GM19452 (cell line): ENCODE measurements around the gene PRMT7.

Experiments
- ATAC-seq: cut with Tn5 transposase; IDR thresholded peaks from one replicate; pipeline ENCODE4 v1.9.1; 2021; ENCODE audit not compliant: unreplicated experiment

Gene PRMT7

DNA sequence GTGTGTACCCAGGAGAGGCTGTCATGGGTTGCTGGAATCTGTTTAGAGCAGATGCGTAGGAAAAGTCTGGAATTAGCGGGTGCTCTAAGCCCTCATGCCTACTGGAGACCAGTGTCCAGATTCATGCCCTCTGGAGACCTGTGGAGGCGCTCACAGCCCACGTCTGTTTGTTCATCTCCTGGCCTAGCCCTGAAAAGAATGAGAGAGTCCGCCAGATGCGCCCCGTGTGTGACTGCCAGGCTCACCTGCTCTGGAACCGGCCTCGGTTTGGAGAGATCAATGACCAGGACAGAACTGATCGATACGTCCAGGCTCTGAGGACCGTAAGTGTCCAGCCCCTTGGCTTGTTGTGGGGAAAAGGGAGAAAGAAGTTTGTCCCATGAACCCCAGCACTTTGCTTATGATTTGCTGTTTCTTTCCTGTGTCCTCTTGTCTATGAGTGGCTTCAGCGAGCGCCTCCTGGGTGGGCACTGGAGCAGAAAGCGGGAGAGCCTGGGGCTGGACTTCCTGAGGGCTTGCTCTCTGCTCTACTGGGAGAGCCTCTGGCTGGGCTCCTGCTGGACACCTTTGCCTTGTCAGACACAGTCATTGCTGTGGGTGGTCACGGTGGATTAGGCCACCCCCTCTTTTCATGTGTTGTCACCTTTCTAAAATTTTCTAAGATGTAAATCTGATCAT is 35.3 kb downstream of the PRMT7 start:
- no peak for ATAC-seq

DNA sequence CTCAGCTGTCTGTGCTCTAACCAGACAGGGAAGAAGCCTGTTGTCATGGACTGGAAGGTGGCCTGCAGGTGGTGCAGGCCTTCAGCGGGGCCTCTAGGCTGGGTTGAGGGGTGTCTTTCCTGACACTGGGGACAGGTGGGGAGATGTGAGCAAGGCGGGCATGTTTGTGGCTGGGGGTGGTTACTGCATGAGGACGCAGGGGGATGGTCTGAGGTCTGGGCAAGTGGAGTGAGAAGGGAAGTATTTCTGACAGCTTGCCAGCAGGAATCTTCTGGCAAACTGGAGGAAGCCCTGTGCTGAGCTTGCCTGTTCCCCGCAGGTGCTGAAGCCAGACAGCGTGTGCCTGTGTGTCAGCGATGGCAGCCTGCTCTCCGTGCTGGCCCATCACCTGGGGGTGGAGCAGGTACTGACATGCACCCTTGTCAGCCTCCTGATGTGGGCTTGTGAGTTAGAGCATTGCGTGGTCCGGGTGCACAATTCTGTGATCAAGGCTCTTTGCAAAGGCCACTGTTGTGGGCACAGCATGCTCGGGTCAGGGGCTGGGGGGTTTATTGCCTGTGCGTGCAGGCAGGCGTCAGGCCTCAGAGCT is 36.2 kb downstream of the PRMT7 start:
- no peak for ATAC-seq

DNA sequence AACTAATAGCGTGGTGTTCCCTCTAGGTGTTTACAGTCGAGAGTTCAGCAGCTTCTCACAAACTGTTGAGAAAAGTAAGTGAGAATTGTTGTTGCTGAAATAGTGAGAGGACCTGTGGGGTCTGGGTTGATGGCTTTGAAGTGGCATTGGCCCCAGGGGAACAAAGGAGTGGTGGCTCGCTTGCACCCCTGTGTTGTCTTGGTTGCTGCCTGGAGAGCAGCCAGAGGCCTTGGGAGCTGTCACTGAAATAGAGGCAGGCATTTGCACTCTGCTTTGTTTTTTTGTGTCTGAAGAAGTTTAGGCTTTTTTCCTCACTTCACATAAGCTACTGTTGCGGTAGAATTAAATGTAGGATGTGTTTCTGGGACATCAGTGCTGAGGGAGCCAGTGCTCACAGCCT is 36.8 kb downstream of the PRMT7 start:
- ATAC-seq, result no peak

DNA sequence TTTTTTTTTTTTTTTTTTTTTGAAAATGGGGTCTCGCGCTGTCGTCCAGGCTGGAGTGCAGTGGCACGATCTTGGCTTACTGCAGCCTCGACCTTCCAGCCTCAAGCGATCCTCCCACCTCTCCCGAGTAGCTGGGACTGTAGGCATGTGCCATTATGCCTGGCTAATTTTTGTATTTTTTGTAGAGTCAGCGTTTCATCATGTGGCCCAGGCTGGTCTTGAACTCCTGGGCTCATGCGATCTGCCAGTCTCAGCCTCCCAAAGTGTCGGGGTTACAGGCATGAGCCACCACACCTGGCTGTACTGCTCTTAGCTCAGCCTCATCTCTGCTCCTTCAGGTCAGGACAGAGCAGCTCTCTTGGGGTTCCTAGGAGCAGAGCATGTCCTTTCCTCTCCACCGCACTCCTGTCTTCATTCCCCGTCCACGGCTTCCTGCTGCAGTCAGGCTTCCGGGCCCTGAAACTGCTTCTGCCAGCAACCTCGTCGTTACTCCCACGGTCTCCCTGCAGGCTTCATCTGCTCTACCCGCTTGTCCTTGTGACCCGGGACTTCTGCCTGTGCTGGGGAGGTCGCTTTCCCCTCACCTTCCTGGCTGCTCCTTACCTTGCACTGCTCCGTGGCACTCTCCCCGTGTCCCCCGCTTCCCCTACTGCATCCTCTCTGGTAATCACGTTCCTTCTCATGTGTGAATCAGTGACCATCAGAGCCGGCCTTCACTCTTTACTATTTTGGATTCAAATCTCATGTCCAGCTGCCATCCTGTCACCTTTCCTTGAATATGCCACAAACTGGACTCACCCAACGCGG is 38.0 kb downstream of the PRMT7 start:
- no peak for ATAC-seq

DNA sequence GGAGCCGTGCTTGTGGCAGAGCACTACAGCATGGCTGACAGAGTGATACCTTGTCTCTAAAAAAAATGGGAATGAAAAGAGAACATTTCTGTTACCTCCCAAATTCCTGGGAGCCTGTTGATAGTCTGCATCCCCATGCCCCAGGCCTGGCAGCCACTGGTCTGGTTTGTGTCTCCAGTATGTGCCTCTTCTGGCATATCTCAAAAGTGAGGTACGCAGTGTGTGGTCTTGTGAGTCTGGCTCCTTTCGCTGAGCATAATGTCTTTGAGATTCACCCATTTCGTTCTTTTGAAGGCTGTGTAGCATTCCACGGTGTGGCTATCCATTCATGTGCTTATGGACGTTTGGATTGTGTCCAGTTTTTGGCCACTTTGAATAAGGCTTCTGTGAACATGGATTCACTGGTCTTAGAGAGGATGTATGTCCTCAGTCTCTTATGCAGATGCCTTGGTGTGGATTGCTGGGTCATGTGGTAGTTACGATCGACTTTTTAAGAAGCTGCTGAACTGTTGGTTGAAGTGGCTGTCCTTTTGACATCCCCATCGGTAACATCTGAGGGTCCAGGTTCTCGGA is 39.1 kb downstream of the PRMT7 start:
- no peak for ATAC-seq

DNA sequence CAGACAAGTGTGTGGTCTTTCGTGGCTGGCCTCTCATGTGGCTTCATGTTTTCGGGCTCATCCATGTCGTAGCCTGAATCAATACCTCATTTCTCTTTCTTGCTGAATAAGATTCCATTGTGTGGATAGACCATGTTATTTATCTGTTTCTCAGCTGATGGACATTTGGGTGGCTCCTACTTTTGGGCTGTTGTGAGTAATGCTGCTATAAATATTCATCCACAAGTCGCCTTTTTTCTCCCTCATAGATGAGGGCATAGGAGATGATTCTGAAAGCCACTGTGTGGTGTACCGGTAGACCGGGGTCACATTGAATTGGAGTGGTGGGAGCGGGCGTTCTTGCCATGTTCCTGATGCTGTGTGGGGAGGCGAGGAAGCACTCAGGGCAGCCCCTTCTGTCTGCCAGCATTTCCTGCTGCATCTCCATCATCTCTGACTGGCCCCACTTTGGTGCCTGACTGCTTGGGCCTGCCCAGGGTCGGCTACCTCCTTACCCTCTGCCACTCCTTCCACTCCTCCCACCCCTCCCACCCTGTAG is 40.1 kb downstream of the PRMT7 start:
- no peak for ATAC-seq

DNA sequence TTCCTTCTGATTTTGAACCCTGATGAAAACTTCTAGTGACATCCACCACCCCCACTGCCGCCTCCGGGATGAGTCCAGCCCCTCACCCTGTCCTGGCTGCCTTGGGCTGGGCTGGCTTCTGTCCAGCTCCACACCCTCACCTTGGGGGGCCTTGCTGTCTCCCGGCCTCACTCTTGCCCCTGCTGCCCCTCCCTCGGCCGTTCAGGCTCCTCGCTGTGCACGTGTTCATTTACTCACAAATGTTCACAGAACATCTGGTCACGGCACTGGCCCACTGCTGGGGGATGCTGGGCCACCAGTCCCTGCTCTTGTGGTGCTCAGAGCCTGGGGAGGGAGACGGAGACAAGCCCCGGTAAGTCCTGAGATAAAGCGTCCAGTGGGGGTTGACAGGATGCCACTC is 40.6 kb downstream of the PRMT7 start:
- no peak for ATAC-seq

DNA sequence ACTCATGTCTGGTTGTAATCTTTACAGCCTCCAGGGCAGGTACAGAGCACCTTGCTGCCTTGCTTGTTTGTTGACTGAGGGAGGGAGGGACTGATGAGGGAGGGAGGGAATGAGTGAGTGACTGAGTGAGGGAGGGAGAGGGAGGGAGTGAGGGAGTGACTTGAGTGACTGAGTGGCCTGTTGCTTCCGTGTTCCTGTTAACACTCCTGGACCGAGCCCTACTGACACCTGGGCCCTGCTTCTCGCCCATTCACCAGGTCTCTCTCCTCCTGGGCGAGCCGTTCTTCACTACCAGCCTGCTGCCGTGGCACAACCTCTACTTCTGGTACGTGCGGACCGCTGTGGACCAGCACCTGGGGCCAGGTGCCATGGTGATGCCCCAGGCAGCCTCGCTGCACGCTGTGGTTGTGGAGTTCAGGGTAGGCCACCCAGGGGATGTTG is 41.2 kb downstream of the PRMT7 start:
- no peak for ATAC-seq

DNA sequence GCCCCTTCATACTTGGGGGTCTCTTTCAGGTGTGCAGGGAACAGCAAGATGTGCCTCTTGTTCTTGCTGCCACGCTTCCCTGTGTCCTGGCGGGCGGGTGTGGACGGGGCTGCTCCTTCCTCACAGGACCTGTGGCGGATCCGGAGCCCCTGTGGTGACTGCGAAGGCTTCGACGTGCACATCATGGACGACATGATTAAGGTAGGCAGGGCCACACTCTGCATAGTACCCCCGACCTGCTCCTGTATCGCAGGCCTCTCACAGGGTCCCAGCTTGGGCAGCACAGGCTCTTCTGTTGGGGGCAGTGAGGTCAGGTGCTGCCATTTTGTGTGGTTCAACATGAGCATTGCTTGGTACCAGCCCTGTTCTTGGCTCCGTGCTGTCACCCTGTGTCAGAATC is 42.5 kb downstream of the PRMT7 start:
- no peak for ATAC-seq

DNA sequence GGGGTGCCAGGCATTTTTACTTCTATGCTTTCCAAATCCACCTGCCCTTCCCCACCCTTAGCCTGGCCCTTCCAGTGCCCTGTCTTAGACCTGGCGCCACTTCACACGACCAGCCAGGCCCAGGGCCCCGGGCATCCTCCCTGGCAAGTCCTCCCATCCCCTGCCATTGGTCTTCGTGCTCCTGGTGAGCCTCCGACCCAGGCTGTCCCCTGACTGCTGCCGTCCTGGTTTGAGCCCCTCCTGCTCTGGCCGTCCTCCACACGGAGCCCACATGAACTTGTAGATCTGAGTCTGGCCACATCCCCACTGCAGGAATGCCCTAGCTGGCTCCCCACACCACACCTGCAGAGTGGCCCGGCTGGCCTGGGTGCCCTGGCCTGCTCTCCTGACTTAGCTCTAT is 44.0 kb downstream of the PRMT7 start:
- ATAC-seq, result no peak

DNA sequence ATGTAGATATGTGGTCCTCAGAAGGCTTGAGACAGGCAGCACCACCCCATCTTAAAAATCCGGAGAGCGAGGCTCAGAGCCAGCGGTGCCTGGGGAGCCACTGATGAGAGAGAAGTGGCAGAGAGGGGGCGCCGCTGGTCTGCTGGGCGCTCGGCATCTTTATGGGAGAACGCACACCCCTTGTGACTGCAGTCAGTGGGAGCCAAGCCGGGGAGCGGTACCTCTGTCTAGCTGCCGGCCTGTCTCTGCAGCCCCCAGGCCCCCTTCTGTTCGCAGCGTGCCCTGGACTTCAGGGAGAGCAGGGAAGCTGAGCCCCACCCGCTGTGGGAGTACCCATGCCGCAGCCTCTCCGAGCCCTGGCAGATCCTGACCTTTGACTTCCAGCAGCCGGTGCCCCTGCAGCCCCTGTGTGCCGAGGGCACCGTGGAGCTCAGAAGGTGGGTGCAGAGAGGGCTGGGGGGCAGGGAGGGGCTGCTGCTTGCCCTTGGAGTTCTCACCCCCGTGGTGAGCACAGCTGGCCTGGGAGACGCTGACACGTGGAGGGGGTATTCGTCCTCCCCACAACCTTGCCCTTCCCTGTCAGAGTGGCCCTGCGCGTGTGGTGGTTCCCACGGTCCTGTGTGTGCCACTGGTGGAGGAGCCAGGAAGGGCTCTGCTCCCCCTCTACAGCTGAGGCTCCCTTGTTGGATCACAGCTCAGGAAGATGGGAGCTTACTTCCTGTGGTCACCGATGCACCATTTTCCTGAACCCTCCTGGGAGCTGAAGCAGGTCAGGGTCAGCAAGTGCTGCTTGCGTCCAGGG is 44.8 kb downstream of the PRMT7 start:
- ATAC-seq, result no peak

DNA sequence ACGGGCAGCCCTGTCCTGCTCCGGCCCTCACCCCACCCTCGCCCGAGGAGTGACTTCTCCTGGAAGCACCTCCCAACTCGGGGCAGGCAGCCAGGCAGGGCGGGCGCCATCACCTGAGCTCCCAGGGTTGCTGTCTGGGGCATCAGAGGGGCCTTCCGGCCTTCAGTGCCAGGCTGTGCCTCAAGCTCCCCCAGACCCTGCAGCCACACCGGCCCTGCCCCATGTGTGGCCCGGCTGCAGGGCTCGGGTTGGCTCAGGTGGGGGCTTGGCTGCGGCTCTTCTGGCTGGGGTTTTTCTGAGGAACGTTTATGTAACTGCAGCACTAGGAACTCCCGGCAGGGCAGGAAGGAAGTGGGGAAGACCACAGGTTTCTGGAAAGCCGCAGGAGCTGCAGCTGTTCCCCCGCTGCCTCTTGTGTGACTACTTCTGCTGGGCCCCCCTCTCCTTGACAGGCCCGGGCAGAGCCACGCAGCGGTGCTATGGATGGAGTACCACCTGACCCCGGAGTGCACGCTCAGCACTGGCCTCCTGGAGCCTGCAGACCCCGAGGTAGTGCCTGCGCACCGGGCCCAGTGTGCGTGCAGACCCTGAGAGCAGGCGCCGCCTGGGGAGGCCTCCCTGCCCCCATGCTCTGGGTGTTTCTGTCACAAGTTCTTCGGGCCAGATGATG is 45.6 kb downstream of the PRMT7 start:
- peak; percentile 83 for ATAC-seq

DNA sequence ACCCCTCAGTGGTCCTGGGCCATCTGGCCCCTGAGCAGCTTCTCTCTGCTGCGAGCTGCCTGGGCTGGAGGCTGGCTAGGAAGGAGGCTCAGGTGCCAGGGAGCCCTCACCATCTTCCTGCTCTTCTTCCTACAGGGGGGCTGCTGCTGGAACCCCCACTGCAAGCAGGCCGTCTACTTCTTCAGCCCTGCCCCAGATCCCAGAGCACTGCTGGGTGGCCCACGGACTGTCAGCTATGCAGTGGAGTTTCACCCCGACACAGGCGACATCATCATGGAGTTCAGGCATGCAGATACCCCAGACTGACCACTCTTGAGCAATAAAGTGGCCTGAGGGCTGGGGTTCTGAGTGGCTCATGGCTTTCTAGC is 46.1 kb downstream of the PRMT7 start:
- no peak for ATAC-seq

DNA sequence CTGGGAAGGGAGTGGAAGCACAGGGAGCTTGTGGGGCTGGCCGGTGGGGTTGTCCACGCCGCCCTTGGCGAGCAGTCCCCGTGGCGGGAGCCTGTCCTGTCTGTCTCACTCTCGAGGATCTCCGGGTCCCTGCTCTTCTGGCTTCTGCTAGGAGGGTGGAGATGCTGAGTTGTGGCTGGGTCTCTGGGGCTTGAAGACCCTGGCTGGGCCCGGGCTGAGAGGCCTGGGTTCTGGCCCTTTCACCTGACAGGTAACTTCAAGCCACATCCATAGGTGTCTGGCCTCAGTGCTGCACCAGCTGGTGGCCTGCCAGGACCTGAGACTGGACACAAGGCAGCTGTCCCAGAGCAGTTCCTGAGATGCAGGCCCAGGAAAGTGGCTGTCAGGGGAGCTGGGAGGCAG is 46.7 kb downstream of the PRMT7 start:
- no peak for ATAC-seq

DNA sequence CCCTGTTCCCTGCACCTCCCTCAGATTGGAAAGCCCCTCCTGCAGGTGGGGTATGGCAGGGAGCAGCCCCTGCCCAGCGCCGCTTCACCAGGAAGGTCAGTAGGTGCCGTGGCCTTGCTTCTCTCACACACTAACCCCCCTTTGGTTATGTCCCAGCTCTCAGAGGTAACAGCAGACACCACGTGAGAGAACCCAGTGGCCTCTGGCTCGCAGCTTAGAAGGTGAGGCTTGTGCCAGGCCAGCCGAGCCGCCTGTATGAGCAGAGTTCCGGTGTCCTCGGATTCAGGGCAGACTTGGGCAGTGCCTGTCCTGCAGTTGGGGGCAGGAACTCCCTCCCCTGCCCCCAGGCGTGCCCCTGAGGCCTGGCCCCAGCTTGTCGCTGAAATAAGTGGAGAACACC is 47.1 kb downstream of the PRMT7 start:
- no peak for ATAC-seq

DNA sequence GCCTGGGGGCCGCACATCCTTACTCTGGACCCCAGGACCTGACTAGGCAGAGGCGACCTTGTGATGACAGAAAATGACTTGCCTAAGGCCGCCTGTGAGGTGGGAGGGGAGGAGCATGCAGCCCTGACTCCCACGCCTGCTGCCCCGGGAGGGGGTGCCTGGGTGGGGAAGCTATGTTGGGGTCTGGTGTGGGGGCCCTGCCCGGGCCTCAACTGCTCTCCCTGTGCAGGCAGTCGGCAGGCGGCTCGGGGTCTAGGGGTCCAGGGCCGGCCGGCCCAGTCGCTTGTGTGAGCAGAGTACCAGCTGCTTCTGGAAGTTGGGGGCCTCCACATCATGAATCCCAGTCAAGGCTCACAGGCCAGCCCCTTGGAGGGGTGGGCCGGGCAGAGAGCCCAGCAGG is 48.1 kb downstream of the PRMT7 start:
- no peak for ATAC-seq

DNA sequence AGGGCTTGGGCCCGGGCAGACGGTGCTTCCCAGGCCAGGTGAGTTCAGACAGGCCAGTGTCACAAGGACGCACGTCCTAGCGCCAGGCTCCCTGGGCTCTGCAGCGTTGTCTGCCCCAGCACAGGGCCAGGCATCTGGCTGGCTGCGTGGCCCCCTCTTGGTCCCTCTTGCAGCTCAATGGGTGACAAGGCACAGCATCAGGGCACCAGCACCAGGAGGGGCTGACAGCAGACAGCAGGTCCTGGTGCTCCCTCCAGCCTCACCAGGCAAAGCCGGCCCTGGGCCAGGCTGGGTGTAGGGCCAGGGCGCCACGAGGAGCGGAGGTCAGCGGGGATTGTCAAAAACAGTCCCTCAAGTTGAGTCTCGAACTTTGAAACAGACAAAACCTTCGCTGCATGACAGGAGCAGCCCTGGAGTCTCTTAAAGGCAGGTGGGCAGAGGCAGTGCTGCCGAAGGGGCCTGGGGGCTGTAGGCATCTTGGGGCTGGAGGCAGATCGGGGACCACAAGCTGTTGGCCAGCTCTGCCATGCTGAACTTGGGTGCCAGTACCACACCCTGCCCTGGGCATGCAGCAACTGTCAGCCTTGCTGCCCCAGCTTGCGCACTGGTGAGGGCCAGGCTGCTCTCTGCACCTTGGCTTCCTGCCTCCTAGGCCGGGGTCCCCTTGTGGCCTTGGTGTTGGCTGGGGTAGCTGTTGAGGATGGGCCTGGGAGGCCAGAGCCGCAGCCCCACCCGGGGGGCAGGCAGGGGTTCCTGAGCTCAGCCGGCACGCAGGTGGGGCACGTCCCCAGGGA is 48.8 kb downstream of the PRMT7 start:
- ATAC-seq, result no peak

DNA sequence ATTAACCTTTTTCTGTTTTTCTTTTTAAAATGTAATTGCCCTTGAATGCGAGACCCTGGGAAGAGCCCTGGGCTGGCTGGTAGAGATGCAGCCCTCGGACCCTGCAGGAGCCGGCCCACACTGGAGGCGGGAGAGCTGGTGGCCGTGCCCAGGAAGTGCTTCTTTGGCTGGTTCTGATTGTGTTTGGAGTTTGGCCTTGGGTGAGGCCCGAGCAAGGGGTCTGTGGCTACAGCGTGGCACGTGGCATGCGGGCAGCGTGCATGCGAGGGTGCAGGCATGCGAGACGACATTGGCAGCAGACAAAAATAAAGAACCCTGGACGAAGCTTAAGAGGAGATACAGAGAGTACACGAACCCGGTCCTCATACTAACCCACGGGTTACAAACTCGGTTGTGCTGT is 49.7 kb downstream of the PRMT7 start:
- no peak for ATAC-seq

DNA sequence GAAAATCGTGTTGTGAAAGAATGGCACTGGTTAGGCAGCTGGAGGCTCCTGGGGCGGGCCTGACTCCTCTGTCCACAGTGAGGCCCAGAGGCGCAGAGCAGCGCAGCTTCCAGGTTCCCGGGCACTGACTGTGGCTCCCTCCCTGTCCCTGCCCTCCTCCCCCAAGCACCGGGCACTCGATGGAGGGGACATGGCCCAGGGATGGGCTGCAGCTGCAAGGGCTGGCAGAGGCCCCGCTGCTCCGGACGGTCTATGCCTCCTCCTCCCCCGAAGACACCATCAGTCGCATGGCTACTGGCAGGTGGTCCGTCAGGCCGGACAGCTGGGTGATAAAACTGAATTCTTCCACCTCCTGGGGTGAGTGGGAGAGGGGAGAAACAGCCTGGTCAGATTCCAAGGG is 50.1 kb downstream of the PRMT7 start:
- no peak for ATAC-seq

DNA sequence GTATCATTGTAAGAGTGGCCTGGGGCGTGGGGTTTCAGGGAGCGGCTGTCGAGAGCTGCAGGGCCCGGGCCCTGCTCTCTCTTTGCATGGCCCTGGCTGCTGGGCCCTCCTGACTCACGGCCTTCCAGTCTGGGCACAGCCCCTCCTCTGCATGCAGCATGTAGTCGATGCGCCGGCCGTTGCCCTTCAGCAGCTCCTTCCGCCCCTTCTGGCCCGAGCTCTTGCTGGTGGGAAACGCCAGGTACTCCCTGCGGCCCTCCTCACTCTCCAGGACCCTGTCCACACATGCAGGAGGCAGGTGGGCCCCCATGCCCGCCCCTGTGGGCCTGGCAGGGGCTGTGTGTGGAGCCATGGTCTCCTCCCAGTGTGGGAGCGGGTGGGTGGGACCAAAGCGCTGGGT is 50.7 kb downstream of the PRMT7 start:
- ATAC-seq, result no peak
